ENCODE measurements around the gene NMT1.

The NMT1 gene

DNA sequence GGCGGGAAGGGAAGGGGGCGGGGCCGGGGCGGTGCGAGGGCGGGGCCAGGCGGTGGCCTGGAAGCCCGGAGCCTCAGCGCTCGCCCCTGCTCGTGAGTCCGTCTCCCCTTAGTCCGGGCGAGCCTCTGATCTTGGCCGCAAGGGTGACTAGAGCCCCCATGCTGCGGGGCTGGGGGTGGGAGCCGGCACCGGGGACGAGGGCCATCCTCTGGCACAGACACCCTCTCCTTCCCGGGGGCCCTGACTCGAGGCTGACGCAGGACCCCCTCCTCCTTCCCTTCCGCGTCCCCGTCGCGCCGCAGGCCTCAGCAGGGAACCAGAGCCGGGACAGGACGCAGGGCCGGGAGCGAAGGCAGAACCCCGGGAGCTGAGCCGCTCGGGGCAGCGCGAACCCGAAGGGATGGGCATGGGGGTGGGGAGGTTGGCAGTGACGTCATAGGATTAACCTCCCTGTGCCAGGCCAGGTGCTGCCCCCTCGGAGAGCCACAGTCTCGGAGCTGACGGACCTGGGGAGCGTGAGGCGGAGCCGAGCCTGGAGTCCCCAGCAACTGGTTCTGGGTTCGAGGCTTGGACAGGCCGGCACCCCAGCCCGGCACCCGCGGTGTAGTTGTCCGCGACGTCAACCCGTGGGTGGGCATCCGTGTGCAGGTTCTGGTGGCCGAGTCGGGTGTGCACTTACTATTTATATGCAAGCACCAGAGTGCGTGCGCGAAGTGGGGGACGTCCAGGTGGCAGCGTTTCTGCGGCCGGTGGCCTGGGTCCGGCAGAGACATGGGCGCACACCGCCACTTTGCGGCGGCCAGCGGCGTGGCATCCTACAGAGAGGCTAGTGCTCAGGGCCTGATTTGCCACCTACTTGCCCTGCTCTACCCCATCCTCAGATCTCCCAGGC is 71.7 kb downstream of the NMT1 start:
- Histone ChIP-seq H3K27ac (no peak overlapping the region), H3K9me3 (ENCODE audit: low read depth, low read length) (no peaks in the 10 kb centered on the region), H3K4me3 (peak overlapping the region; percentile 94), H3K9ac (ENCODE audit: insufficient read length) (peak overlapping the region; percentile 73), H3K36me3 (ENCODE audit: insufficient read depth, low read length) (no peaks in the 10 kb centered on the region)
- TF ChIP-seq FOXP2 (optimal IDR thresholded peaks at IDR 0.05; ENCODE audit: control extremely low read depth, extremely low read length, insufficient read depth) (no peak), EZH2 (IDR thresholded peaks at IDR 0.05) (no peak), POLR2AphosphoS5 (IDR thresholded peaks at IDR 0.05; ENCODE audit: borderline replicate concordance, low read depth, low read length) (peak; percentile 51; the same call in 1 of the 2 replicates)
- no peak for DNase-seq (ENCODE audit: low read depth, low spot score)

DNA sequence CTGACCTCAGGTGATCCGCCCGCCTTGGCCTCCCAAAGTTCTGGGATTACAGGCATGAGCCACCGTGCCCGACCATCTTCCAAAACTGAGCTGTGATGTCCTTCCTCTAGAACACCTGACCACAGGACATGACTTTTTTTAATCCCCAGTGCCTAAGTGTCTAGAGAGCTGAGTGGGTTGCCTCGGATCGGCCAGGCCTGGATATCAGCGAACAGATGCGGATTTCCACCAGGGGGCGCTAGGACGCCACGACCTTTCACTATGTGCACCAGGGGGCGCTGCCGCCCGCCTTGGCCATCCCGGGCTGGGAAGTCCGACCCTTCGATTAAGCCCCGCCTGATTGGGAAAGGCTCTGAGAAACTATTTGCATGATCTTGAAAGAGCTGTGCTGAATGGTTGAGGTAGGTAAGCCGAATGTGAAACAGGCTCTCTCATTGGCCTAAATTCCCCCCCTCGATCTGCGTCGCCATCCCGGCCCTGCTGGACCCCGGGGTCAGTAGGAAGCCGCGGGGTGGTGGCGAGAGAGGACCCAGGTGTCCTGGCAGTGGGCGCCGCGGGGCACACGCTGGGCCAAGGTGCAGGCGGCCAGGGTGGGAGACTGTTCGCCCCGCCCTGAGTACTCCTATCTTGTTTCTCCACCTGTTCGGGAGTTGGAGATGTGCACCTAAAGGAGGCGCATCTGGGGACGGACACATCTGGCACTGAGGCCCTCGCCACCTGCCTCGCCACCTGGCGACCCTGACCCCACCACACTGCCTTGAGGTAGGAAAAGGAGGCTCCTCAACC is 74.3 kb downstream of the NMT1 start, which contains the start of gene ACBD4:
Gene ACBD4, plus strand, starts transcription at position 496 of the 786 bp plus-strand sequence. CDS start 458 bp downstream, outside the sequence.
- no peaks in the 10 kb centered on the region for H3K9me3 ChIP-seq (ENCODE audit: low read depth, low read length)
- no peak for TF ChIP-seq EZH2 (IDR thresholded peaks at IDR 0.05)
- TF ChIP-seq POLR2AphosphoS5 (IDR thresholded peaks at IDR 0.05; ENCODE audit: borderline replicate concordance, low read depth, low read length): peak; percentile 43; the same call in 1 of the 2 replicates
- H3K36me3 ChIP-seq (ENCODE audit: insufficient read depth, low read length): no peaks in the 10 kb centered on the region
- DNase-seq (ENCODE audit: low read depth, low spot score): peak; percentile 92
- H3K27ac ChIP-seq: no peak within 1 kb of the TSS
- peak within 1 kb of the TSS; percentile 42 for H3K9ac ChIP-seq (ENCODE audit: insufficient read length)
- H3K4me3 ChIP-seq: peak within 1 kb of the TSS; percentile 80

DNA sequence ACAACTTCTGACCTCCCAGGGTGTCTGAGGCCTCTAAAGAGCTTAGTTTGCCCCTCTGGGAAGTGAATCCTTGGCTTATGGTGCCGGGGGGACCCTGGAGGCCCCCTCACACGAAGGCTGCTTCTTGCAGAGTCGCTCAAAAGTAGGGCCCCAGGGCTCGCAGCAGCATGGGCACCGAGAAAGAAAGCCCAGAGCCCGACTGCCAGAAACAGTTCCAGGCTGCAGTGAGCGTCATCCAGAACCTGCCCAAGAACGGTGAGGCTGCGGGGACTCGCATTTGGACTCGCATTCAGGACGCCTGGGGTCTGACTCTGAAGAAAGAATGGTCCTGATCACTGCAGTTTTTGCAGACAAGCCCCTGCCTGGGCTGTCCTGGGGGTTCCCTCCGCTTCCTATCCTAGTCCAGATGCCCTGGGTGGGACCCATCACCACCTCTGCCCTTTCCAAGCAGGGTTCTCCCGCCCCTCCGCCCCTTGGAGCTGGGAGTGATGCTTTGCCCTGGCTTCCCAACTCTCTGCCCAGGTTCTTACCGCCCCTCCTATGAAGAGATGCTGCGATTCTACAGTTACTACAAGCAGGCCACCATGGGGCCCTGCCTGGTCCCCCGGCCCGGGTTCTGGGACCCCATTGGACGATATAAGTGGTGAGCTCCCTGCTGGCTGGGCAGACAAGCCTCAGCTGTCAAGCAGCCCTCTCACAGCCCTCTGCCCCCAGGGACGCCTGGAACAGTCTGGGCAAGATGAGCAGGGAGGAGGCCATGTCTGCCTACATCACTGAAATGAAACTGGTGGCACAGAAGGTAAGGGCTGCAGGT is 75.1 kb downstream of the NMT1 start:
- TF ChIP-seq EZH2 (IDR thresholded peaks at IDR 0.05) (no peak), POLR2AphosphoS5 (IDR thresholded peaks at IDR 0.05; ENCODE audit: borderline replicate concordance, low read depth, low read length) (no peak), FOXP2 (optimal IDR thresholded peaks at IDR 0.05; ENCODE audit: control extremely low read depth, extremely low read length, insufficient read depth) (no peak)
- Histone ChIP-seq H3K9ac (ENCODE audit: insufficient read length) (peak overlapping the region; percentile 42), H3K27ac (no peak overlapping the region), H3K9me3 (ENCODE audit: low read depth, low read length) (no peaks in the 10 kb centered on the region), H3K4me3 (peak overlapping the region; percentile 80), H3K36me3 (ENCODE audit: insufficient read depth, low read length) (no peaks in the 10 kb centered on the region)
- DNase-seq (ENCODE audit: low read depth, low spot score): no peak

DNA sequence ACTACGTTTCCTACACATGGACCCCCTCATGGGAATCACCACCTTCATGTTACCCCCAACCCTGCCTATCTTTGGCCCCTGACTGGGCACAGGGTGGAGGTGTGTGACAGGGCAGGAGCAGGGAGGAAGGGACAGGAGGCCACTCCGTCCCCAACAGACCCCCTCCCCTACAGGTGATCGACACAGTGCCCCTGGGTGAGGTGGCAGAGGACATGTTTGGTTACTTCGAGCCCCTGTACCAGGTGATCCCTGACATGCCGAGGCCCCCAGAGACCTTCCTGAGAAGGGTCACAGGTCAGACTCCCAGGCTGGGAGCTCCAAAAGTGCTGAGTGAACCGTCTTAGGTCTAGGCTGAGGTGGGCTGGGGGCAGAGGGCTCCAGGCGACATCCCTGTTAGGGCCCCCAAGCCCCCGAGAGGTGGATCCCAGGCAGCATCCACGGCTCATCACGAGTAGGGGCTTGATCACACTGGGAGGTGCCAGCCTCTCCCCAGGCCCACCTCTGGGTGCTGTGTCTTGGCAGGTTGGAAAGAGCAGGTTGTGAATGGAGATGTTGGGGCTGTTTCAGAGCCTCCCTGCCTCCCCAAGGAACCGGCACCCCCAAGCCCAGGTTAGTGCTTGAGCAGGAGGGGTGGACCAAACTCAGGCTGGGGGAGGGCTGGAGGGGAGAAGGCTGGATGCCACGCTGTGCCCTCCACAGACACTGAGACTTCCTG is 75.9 kb downstream of the NMT1 start:
- no peak overlapping the region for H3K9ac ChIP-seq (ENCODE audit: insufficient read length)

DNA sequence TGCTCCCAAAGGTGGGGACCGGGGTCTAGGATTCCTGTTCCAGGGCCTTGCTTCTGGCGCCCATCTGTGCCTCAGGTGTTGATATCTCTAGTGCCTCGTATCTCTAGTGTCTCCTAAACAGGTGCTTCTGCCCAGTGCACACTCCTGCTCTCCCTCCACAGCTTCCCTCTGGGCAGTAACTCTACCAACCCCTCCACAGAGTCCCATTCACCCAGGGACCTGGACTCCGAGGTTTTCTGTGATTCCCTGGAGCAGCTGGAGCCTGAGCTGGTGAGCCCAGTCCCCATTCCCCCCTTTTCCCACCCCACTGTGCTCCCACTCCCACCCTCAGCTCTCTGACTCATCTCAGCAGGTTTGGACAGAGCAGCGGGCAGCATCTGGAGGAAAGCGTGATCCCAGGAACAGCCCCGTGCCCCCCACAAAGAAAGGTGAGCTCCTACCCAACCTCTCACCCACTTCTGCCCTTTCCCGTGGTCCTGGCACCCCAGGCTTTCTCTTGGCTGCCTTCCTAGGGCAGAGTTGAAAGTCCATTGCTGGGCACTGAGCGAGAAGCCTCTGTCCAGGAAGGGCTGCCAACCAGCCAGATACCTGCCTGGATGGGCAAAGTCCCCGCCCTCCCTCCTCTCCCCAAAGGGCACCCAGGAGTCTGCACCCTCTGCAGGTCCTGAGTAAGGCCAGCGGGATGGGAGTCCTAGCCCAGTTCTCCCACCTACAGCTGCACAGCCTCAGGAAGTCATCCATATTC is 76.6 kb downstream of the NMT1 start:
- TF ChIP-seq EZH2 (IDR thresholded peaks at IDR 0.05): no peak
- TF ChIP-seq FOXP2 (optimal IDR thresholded peaks at IDR 0.05; ENCODE audit: control extremely low read depth, extremely low read length, insufficient read depth): no peak
- TF ChIP-seq POLR2AphosphoS5 (IDR thresholded peaks at IDR 0.05; ENCODE audit: borderline replicate concordance, low read depth, low read length): no peak
- no peaks in the 10 kb centered on the region for H3K9me3 ChIP-seq (ENCODE audit: low read depth, low read length)
- DNase-seq (ENCODE audit: low read depth, low spot score): no peak
- no peak overlapping the region for H3K4me3 ChIP-seq
- H3K36me3 ChIP-seq (ENCODE audit: insufficient read depth, low read length): no peaks in the 10 kb centered on the region
- H3K9ac ChIP-seq (ENCODE audit: insufficient read length): no peak overlapping the region
- no peak overlapping the region for H3K27ac ChIP-seq

More for the DNA sequence above, 75.9 kb downstream of the NMT1 start:
- no peaks in the 10 kb centered on the region for H3K9me3 ChIP-seq (ENCODE audit: low read depth, low read length)
- H3K4me3 ChIP-seq: no peak overlapping the region
- TF ChIP-seq FOXP2 (optimal IDR thresholded peaks at IDR 0.05; ENCODE audit: control extremely low read depth, extremely low read length, insufficient read depth) (no peak), EZH2 (IDR thresholded peaks at IDR 0.05) (no peak), POLR2AphosphoS5 (IDR thresholded peaks at IDR 0.05; ENCODE audit: borderline replicate concordance, low read depth, low read length) (no peak)
- DNase-seq (ENCODE audit: low read depth, low spot score): no peak
- H3K36me3 ChIP-seq (ENCODE audit: insufficient read depth, low read length): no peaks in the 10 kb centered on the region
- no peak overlapping the region for H3K27ac ChIP-seq

DNA sequence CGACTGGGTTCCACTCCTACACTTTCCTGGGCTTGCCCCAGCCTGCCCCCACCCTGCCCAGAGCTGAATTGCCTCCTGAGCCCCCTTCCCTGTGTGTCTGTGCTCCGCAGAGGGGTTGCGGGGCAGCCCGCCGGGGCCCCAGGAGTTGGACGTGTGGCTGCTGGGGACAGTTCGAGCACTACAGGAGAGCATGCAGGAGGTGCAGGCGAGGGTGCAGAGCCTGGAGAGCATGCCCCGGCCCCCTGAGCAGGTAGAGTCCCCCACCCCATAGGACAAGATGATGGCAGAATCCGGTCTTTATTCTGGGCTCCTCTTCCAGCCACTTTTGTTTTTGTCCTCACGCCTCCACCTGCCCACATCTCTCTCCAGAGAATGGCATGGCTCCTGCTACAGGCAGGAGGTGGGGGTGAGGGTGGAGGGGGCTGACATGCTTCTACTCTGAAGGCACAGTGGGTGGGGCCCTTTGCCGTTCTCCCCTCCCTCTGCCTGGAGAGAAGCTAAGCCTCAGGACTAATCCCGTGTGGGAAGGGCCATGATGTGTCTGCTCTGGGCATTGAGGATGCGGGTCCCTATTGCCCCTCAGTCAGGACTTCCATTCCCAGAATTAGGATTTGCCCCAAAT is 77.9 kb downstream of the NMT1 start:
- no peak for TF ChIP-seq FOXP2 (optimal IDR thresholded peaks at IDR 0.05; ENCODE audit: control extremely low read depth, extremely low read length, insufficient read depth)
- no peak for TF ChIP-seq EZH2 (IDR thresholded peaks at IDR 0.05)

DNA sequence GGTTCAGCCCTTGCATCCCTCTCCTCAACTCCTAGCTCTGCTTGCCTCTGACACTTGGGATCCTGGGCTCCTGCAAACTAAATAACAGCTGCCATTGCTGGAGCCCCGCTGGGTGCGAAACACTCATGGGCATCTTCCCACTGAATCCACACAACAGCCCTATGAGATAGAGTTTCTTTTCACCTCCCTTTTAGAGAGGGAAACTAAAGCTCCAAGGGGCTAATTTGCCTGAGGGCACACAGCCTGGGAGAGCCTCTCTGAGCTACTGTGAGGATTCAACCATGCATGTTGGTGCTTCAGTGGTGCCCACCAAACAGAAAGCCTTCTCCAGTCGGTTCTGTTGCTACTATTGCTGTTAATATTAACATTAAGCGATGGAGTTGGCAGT is 78.4 kb downstream of the NMT1 start:
- no peak for DNase-seq (ENCODE audit: low read depth, low spot score)
- H3K9me3 ChIP-seq (ENCODE audit: low read depth, low read length): no peaks in the 10 kb centered on the region
- no peak overlapping the region for H3K4me3 ChIP-seq
- no peak overlapping the region for H3K27ac ChIP-seq
- no peak overlapping the region for H3K9ac ChIP-seq (ENCODE audit: insufficient read length)
- TF ChIP-seq EZH2 (IDR thresholded peaks at IDR 0.05): no peak
- no peak for TF ChIP-seq POLR2AphosphoS5 (IDR thresholded peaks at IDR 0.05; ENCODE audit: borderline replicate concordance, low read depth, low read length)
- TF ChIP-seq FOXP2 (optimal IDR thresholded peaks at IDR 0.05; ENCODE audit: control extremely low read depth, extremely low read length, insufficient read depth): no peak
- no peaks in the 10 kb centered on the region for H3K36me3 ChIP-seq (ENCODE audit: insufficient read depth, low read length)

More for the DNA sequence above, 77.9 kb downstream of the NMT1 start:
- Histone ChIP-seq H3K4me3 (no peak overlapping the region), H3K9me3 (ENCODE audit: low read depth, low read length) (no peaks in the 10 kb centered on the region), H3K9ac (ENCODE audit: insufficient read length) (no peak overlapping the region), H3K36me3 (ENCODE audit: insufficient read depth, low read length) (no peaks in the 10 kb centered on the region), H3K27ac (no peak overlapping the region)
- DNase-seq (ENCODE audit: low read depth, low spot score): no peak
